BLaER1 treated with 17β-estradiol and CSF1 and Interleukin-3, amounts not matched to agents 10 nM and 100 nM (cell line): ENCODE results near the gene CSNK1D.
"Not testable (repeated sequence)": the region's sequence is repeated elsewhere in the genome, so short reads cannot be mapped to it uniquely, and the experiment has no call there.

Experiments used
- H3K27ac ChIP-seq, 11 experiments: shearing (Covaris generic); formaldehyde crosslinking; 2 replicates each; pipeline ENCODE4 v1.8.1; 2022
- H3K27me3 ChIP-seq, 11 experiments: shearing (Covaris generic); formaldehyde crosslinking; 2 replicates each; pipeline ENCODE4 v1.8.1; 2022
- H3K36me3 ChIP-seq, 11 experiments: shearing (Covaris generic); formaldehyde crosslinking; 2 replicates each; pipeline ENCODE4 v1.8.1; 2022
- H3K4me1 ChIP-seq, 10 experiments: shearing (Covaris generic); formaldehyde crosslinking; 2 replicates each; pipeline ENCODE4 v1.8.1; 2022
- H3K4me2 ChIP-seq, 11 experiments: shearing (Covaris generic); formaldehyde crosslinking; 2 replicates each; pipeline ENCODE4 v1.8.1; 2022
- H3K4me3 ChIP-seq, 10 experiments: shearing (Covaris generic); formaldehyde crosslinking; 2 replicates each; pipeline ENCODE4 v1.8.1; 2022
- H3K9ac ChIP-seq, 11 experiments: shearing (Covaris generic); formaldehyde crosslinking; 2 replicates each; pipeline ENCODE4 v1.8.1; 2022
- H3K9me3 ChIP-seq, 11 experiments: shearing (Covaris generic); formaldehyde crosslinking; replicated peaks in 1 of 11; 2 replicates each; pipeline ENCODE4 v1.8.1; 2022
- H4K20me1 ChIP-seq, 11 experiments: shearing (Covaris generic); formaldehyde crosslinking; 2 replicates each; pipeline ENCODE4 v1.8.1; 2022
- Cebpa-rat ChIP-seq, 11 experiments: shearing (Covaris generic); IDR thresholded peaks; 2 replicates each; pipeline ENCODE4 v1.8.1; 2022

The CSNK1D gene

DNA sequence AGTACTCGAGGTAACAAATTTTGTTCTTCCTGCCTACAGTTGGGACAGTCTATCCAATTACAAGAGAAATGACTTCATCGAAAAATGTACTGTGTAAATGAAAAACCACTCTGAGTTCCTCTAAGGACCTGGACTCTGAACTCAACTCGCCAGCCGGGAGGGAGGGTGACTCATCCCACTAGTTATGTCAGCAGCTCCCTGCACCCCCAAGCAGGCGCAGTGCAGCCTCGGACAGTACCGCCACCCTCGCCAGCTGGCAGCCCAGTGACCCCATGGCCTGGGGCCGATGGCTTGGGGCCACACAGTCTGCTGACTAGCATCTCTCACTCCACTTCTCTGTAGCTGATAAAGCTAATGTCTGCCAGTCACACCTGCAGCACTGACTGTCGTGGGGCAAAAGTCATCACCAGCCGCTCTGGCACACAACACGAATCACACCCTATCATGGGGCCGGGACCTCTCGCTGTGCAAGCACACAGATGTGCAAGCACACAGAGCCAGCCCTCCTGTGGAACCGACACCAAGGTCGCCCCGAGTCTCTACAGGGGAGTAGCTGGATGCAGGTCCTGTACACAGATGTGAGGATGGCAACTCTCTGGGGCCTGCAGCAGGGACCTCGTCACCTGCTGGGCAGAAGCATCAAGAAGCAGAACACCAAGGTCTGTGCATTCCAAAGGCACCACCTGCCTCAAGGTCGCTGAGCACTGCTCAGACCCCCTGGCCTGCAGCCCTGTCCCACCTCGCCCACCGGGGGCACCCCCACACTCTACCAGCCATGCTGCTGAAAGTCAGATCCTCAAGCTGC is 5.7 kb downstream of the CSNK1D start:
- Histone ChIP-seq H3K4me3 (peak overlapping the region in 1 of 10 experiments; percentile 24; a peak in 1 of 20 replicates), H3K9ac (peak overlapping the region in 5 of 11 experiments; percentile 0 to 91 (median 56); a peak in 5 of 22 replicates), H3K27me3 (no peaks in the 10 kb centered on the region), H3K27ac (peak overlapping the region in 2 of 11 experiments; percentile 11 to 13; a peak in 3 of 22 replicates), H4K20me1 (peaks cover 99% of the 10 kb centered on the region in 11 experiments), H3K4me2 (peak overlapping the region in 5 of 11 experiments; percentile 22 to 95 (median 71); a peak in 11 of 22 replicates), H3K9me3 (no peaks in the 10 kb centered on the region), H3K36me3 (peaks cover 91 to 97% (median 94%) of the 10 kb centered on the region in 11 experiments), H3K4me1 (peaks cover 32 to 66% (median 52%) of the 10 kb centered on the region in 10 experiments)
- no peak for TF ChIP-seq Cebpa-rat (IDR thresholded peaks at IDR 0.05)

DNA sequence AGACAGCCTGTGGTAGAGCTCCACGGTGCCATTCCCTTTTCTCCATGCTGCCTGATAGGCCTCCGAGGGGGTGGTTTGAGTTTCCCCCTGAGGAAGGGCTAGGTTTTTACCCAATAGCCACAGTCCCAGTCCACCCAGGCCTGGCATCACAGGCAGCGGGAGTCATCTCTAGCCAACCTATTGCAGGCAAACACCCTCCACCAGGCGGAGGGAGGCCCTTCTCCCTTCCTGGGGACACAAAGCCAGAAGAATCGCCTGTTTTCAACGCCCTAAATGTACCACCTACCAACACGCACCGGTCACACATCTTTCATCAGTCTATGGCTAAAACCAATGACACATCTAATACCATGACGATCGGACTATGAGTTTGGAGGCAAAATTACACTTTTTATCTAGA is 7.4 kb downstream of the CSNK1D start:
- no peak overlapping the region for H3K4me3 ChIP-seq
- H3K4me1 ChIP-seq = peaks cover 18 to 54% (median 39%) of the 10 kb centered on the region in 10 experiments
- H3K4me2 ChIP-seq = no peak overlapping the region
- H4K20me1 ChIP-seq = peaks cover 100% of the 10 kb centered on the region in 11 experiments
- peaks cover 0 to 14% (median 0%) of the 10 kb centered on the region in 11 experiments; a peak in 7 of 22 replicates for H3K9me3 ChIP-seq
- H3K36me3 ChIP-seq = peaks cover 96 to 100% (median 100%) of the 10 kb centered on the region in 11 experiments
- TF ChIP-seq Cebpa-rat (IDR thresholded peaks at IDR 0.05) = no peak
- H3K9ac ChIP-seq = peak overlapping the region in 1 of 11 experiments; percentile 18; a peak in 1 of 22 replicates
- no peak overlapping the region for H3K27ac ChIP-seq
- no peaks in the 10 kb centered on the region for H3K27me3 ChIP-seq

DNA sequence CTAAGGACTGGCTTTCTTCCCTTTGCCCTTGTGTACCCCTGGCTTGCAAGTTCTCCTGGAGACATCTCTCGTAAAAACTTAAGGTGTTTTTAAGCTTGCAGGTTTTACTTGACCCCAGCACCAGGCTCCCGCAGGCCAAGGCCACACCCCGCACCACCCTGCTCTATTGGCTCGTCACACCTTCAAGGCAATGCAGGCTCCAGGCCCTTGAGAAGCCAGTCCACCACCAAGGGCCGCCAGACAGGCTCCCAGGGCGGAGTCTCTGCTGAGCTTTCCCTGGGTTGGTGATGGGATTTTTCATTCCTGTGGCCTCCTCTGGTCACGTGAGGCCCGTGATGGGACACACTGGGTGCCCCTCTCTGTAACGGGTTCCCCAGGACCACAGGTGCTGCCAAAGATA is 9.9 kb downstream of the CSNK1D start:
- H3K27ac ChIP-seq = no peak overlapping the region
- no peak overlapping the region for H3K9ac ChIP-seq
- no peaks in the 10 kb centered on the region for H3K27me3 ChIP-seq
- peaks cover 96 to 100% (median 100%) of the 10 kb centered on the region in 11 experiments for H4K20me1 ChIP-seq
- H3K36me3 ChIP-seq = peaks cover 96 to 100% (median 100%) of the 10 kb centered on the region in 11 experiments
- H3K4me3 ChIP-seq = no peak overlapping the region
- peaks cover 0 to 21% (median 0%) of the 10 kb centered on the region in 11 experiments; a peak in 7 of 22 replicates for H3K9me3 ChIP-seq
- no peak for TF ChIP-seq Cebpa-rat (IDR thresholded peaks at IDR 0.05)
- H3K4me2 ChIP-seq = no peak overlapping the region
- peaks cover 0 to 29% (median 16%) of the 10 kb centered on the region in 10 experiments; a peak in 14 of 20 replicates for H3K4me1 ChIP-seq

DNA sequence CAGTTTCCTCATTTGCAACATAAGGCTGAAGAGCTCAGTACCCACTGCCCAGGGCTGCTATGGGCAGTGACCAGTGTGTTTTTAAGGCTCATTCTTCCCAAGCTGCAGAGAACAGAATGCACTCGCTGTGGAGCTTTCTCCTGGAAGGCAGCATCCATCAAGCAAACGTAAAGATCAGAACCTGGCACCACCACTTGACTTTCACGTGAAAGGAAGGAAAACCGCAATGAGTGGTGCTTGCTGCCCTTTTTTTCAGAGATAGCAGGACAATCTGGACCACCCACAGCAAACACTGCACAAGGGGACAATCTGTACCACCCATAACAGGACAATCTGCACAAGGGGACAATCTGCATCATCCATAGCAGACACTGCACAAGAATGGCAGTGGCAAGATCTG is 11.2 kb downstream of the CSNK1D start:
- no peak overlapping the region for H3K27ac ChIP-seq
- peaks cover 96 to 100% (median 100%) of the 10 kb centered on the region in 11 experiments for H4K20me1 ChIP-seq
- peaks cover 0 to 21% (median 0%) of the 10 kb centered on the region in 11 experiments; a peak in 7 of 22 replicates for H3K9me3 ChIP-seq
- peaks cover 0 to 16% (median 4%) of the 10 kb centered on the region in 10 experiments; a peak in 14 of 20 replicates for H3K4me1 ChIP-seq
- no peak overlapping the region for H3K9ac ChIP-seq
- no peak overlapping the region for H3K4me2 ChIP-seq
- peaks cover 97 to 100% (median 100%) of the 10 kb centered on the region in 11 experiments for H3K36me3 ChIP-seq
- H3K27me3 ChIP-seq = no peaks in the 10 kb centered on the region
- no peak overlapping the region for H3K4me3 ChIP-seq
- no peak for TF ChIP-seq Cebpa-rat (IDR thresholded peaks at IDR 0.05)

DNA sequence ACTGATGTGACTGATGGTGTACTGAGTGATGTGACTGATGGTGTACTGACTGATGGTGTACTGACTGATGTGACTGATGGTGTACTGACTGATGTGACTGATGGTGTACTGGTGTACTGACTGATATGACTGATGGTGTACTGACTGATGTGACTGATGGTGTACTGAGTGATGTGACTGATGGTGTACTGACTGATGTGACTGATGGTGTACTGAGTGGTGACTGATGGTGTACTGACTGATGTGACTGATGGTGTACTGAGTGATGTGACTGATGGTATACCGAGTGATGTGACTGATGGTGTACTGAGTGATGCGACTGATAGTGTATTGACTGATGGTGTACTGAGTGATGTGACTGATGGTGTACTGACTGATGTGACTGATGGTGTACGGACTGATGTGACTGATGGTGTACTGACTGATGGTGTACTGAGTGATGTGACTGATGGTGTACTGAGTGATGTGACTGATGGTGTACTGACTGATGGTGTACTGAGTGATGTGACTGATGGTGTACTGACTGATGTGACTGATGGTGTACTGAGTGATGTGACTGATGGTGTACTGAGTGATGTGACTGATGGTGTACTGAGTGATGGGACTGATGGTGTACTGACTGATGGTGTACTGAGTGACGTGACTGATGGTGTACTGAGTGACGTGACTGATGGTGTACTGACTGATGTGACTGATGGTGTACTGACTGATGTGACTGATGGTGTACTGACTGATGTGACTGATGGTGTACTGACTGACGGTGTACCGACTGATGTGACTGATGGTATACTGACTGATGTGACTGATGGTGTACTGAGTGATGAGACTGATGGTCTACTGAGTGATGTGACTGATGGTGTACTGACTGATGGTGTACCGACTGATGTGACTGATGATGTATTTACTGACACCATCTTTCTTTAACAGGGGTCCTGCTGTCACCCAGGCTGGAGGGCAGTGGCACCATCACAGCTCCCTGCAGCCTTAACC is 13.2 kb downstream of the CSNK1D start:
- H3K27me3 ChIP-seq, H3K4me2 ChIP-seq, H3K4me3 ChIP-seq, H3K27ac ChIP-seq, H3K4me1 ChIP-seq, H3K9ac ChIP-seq: not testable (repeated sequence)
- peaks cover 95 to 100% (median 100%) of the 10 kb centered on the region in 11 experiments for H4K20me1 ChIP-seq
- peaks cover 0 to 23% (median under 1%) of the 10 kb centered on the region in 11 experiments; a peak in 7 of 22 replicates for H3K9me3 ChIP-seq
- H3K36me3 ChIP-seq = peaks cover 98 to 100% (median 100%) of the 10 kb centered on the region in 11 experiments

DNA sequence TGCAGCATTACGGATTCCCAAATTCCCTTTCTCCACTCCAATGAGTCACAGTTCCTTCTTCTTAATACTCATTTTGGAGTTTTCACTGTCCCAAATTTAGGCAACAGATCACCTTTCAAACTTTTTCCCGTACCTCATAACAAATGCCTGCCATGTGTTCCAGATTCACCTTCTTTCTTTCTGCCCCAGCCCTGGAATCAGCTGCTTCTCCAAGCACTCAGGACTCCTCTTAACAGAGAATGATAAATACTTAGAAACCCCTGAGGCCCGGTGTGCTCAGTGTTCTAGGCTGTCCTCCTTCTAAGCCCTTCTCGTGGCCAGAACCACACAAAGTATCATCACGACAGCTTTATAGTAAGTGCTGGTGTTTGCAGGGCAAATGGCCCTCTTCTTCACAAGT is 14.9 kb downstream of the CSNK1D start:
- no peaks in the 10 kb centered on the region for H3K4me1 ChIP-seq
- no peak overlapping the region for H3K27ac ChIP-seq
- no peaks in the 10 kb centered on the region for H3K27me3 ChIP-seq
- H4K20me1 ChIP-seq = peaks cover 94 to 100% (median 100%) of the 10 kb centered on the region in 11 experiments
- H3K9me3 ChIP-seq = peaks cover 0 to 28% (median 8%) of the 10 kb centered on the region in 11 experiments; a peak in 7 of 22 replicates
- H3K9ac ChIP-seq = no peak overlapping the region
- no peak overlapping the region for H3K4me3 ChIP-seq
- no peak overlapping the region for H3K4me2 ChIP-seq
- peaks cover 92 to 100% (median 100%) of the 10 kb centered on the region in 11 experiments for H3K36me3 ChIP-seq
- TF ChIP-seq Cebpa-rat (IDR thresholded peaks at IDR 0.05) = no peak

DNA sequence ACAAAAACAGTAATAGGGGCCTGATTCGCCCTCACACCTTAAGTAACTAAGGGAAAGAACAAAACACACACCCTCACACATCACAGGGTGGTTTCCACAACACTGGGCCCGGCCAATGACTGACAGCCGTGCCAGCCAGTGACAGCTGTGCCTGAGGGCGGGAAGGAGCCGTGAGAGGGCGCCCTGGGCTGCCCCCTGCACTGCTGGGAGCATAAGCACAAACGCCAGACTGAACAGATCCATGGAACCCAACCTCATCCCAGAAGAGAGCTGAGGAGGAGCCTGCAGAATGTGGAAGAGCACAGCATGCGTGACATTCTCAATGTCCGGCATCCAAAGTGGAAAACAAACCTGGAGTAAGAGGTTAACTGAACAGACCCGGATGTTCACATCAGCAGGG is 16.0 kb downstream of the CSNK1D start:
- Histone ChIP-seq H3K9ac (no peak overlapping the region), H3K4me1 (no peaks in the 10 kb centered on the region), H3K9me3 (peaks cover 0 to 28% (median 8%) of the 10 kb centered on the region in 11 experiments; a peak in 7 of 22 replicates), H4K20me1 (peaks cover 94 to 100% (median 100%) of the 10 kb centered on the region in 11 experiments), H3K4me2 (no peak overlapping the region), H3K36me3 (peaks cover 92 to 100% (median 100%) of the 10 kb centered on the region in 11 experiments), H3K4me3 (no peak overlapping the region), H3K27me3 (no peaks in the 10 kb centered on the region), H3K27ac (no peak overlapping the region)
- no peak for TF ChIP-seq Cebpa-rat (IDR thresholded peaks at IDR 0.05)

DNA sequence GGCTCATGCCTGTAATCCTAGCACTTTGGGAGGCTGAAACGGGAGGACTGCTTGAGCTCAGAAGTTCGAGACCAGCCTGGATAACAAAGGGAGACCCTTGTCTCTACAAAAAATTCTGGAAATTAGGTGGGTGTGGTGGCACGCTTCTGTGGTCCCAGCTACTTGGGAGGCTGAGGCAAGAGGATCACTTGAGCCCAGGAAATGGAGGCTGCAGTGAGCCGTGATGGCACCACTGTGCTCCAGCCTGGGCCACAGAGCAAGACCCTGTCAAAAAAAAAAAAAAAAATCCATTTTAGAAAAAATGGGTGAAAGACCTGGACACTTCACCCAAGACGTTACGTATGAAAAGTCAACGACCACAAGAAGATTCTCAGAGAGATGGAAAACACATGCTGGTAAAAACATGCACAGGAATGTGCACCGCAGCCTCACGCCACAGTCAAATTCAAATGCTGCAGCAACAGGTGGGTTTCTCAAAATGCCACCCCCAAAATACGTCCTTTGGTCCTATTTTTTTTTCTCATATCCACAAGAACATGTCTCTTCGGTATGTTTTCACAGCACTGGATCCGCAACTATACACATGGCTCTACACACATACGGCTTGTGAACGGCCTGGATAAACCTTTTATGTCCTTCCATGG is 17.1 kb downstream of the CSNK1D start:
- H3K4me1 ChIP-seq = peaks cover 0 to under 1% (median 0%) of the 10 kb centered on the region in 10 experiments; a peak in 2 of 20 replicates
- H3K36me3 ChIP-seq = peaks cover 92 to 100% (median 100%) of the 10 kb centered on the region in 11 experiments
- TF ChIP-seq Cebpa-rat (IDR thresholded peaks at IDR 0.05) = no peak
- no peak overlapping the region for H3K27ac ChIP-seq
- peaks cover 94 to 100% (median 100%) of the 10 kb centered on the region in 11 experiments for H4K20me1 ChIP-seq
- H3K4me3 ChIP-seq = no peak overlapping the region
- H3K4me2 ChIP-seq = no peak overlapping the region
- no peaks in the 10 kb centered on the region for H3K27me3 ChIP-seq
- no peak overlapping the region for H3K9ac ChIP-seq
- H3K9me3 ChIP-seq = peaks cover 0 to 17% (median 4%) of the 10 kb centered on the region in 11 experiments; a peak in 7 of 22 replicates
